GM18867 (cell line): ENCODE results near the gene A3GALT2.

Source experiments
- ATAC-seq: cut with Tn5 transposase; IDR thresholded peaks from one replicate; pipeline ENCODE4 v1.9.1; 2021; ENCODE audit warnings: mild to moderate bottlenecking, moderate library complexity; ENCODE audit not compliant: unreplicated experiment

A3GALT2 gene

DNA sequence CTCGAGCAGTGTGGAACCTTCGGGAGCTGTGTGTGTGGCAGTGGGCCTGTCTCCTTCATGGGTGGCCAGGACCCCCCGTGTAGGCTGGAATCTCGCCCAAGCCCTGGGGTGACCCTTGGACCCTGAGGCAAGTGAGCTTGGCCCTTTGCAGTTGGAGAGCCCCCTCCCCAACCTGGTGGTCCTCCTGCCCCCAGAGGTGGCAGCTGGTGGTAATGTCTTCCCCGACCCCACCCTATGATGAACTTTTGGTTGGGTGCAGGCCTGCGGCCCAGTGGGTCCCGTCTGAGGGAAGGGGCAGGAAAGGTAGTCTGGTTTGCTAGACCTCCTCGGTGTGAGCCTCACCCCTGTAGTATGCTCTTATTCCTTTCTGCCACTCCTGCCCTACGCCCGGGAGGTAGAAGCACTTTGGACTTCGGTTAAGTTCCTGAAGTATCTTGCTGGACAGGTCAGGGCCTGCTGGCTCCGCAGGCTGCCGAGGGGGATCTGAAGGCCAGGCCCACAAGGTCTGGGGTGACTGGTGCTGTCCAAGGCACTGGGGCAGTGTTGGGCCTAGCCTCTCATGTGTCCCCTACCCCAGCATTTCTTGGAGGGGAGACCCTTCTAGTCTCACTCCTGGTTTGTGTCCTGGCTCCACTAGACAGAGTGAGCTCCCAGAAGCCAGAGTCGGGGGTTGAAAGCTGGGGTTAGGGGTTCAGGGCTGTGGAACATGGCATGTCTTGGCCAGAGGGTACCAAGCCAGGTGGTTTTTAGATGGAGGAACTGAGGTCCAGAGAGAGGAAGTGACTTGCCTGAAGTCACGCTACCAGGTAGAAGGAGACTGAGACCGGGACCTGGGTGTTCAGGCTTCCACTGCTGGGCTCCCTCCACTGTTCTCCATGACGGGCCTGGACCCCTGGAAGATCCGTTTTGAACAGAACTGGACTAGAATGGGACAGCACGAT lies 62.9 kb downstream of the A3GALT2 start:
- ATAC-seq: no peak

DNA sequence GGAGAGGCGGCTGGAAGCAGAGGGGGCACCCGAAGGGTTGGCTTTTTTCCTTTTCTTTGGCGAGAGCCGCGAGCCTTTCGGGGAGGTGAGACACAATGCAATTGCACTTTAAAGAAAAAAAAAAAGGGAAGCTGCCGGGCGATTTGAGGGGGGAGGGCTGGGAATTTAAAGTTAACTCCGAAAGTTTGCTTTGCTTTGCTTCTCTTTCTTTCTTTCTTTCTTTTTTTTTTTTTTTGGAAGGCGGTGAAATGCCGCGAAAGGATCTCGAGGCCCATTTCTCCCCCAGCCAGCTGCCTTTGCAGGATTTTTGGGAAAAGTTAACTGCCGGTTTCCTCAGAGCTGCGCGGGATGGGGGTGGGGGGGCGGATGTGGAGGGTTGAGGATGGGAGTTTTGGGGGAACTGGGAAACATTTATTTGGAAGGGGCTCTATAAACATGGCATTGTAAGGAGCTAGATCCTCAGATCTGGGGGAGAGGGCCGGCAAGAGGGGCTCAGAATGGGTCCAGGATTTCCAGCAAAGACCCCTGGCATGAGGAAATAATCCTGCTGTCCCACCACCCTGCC lies 63.6 kb downstream of the A3GALT2 start:
- no peak for ATAC-seq
